Head of caudate nucleus (tissue), 42 donors: ENCODE measurements around the gene RAD23B.

Source experiments
- DNase-seq, 42 donors: peaks; one replicate each; pipeline versions ENCODE4 v3.0.0 to v3.0.0-alpha.2; 2020 to 2021; ENCODE audit warnings: mixed read lengths in 7 of 42
- intact Hi-C: fragments of 100-400 bp; cut with DNase I; formaldehyde crosslinking; loops from one replicate; pipeline ENCODE4 v1.15.0; 2022

Gene RAD23B

GRCh38 chr9:107351382-107352045 lies 68.4 kb downstream of the RAD23B start:
- DNase-seq, result peak in 2 of 42 donors; percentile 17 to 22
- intact Hi-C loops, result no loop called here

GRCh38 chr9:107355394-107355793 lies 72.3 kb downstream of the RAD23B start:
- no peak for DNase-seq
- intact Hi-C loops, result no loop called here

GRCh38 chr9:107358986-107359385 lies 75.9 kb downstream of the RAD23B start:
- no peak for DNase-seq
- intact Hi-C loops, result no loop called here

GRCh38 chr9:107360098-107360497 lies 77.0 kb downstream of the RAD23B start:
- intact Hi-C loops, result no loop called here
- no peak for DNase-seq

GRCh38 chr9:107361816-107362215 lies 78.7 kb downstream of the RAD23B start:
- DNase-seq, result peak in 2 of 42 donors; percentile 17 to 38
- intact Hi-C loops, result no loop called here

GRCh38 chr9:107363516-107364152 lies 80.6 kb downstream of the RAD23B start:
- no peak for DNase-seq
- intact Hi-C loops, result no loop called here

- intact Hi-C loops, result no loop called here
- DNase-seq, result no peak
Measured at GRCh38 chr9:107367727-107368502, 84.8 kb downstream of the RAD23B start.

- intact Hi-C loops, result no loop called here
- no peak for DNase-seq
Measured at GRCh38 chr9:107368696-107369095, 85.6 kb downstream of the RAD23B start.

GRCh38 chr9:107373809-107374208 lies 90.7 kb downstream of the RAD23B start:
- DNase-seq, result no peak
- intact Hi-C loops, result no loop called here

GRCh38 chr9:107375001-107375400 lies 91.9 kb downstream of the RAD23B start:
- DNase-seq, result no peak
- intact Hi-C loops, result no loop called here

GRCh38 chr9:107375651-107376369 lies 92.7 kb downstream of the RAD23B start:
- DNase-seq, result no peak
- intact Hi-C loops, result no loop called here

GRCh38 chr9:107378006-107378405 lies 94.9 kb downstream of the RAD23B start:
- no peak for DNase-seq
- intact Hi-C loops, result no loop called here
